ENCODE measurements around the gene CCT8L2. TPM values are rescaled to one million over a fixed set of nuclear protein-coding genes. Genes with fewer than 3 reads are reported as not detected.
"Not testable (repeated sequence)": the region's sequence is repeated elsewhere in the genome, so short reads cannot be mapped to it uniquely, and the experiment has no call there.

The CCT8L2 gene
- total RNA-seq, 2 donors from 2014 or later: not detected

- Mint-ChIP-seq H3K4me3 (peak overlapping the region; percentile 61), H3K27me3 (peaks cover 22 to 24% of the 10 kb centered on the region in 2 donors)
- H3K4me1 Mint-ChIP-seq (ENCODE audit: low read depth in 2 of 2); H3K27ac Mint-ChIP-seq; DNase-seq (ENCODE audit: low spot score); ATAC-seq; H3K9me3 Mint-ChIP-seq; H3K36me3 Mint-ChIP-seq: not testable (repeated sequence)
Measured at GRCh38 chr22:16602728-16603447, 10.3 kb upstream of the CCT8L2 start.

- H3K9me3 Mint-ChIP-seq; H3K36me3 Mint-ChIP-seq; H3K4me3 Mint-ChIP-seq; ATAC-seq; DNase-seq (ENCODE audit: low spot score); H3K4me1 Mint-ChIP-seq (ENCODE audit: low read depth in 2 of 2); H3K27ac Mint-ChIP-seq: not testable (repeated sequence)
- H3K27me3 Mint-ChIP-seq: peaks cover 22 to 24% of the 10 kb centered on the region in 2 donors
Measured at GRCh38 chr22:16602224-16602727, 9.7 kb upstream of the CCT8L2 start.

GRCh38 chr22:16601437-16602223, 9.0 kb upstream of the CCT8L2 start:
- Mint-ChIP-seq H3K36me3 (peaks cover 7% of the 10 kb centered on the region), H3K9me3 (peaks cover 3% of the 10 kb centered on the region), H3K27ac (no peak overlapping the region), H3K4me1 (ENCODE audit: low read depth in 2 of 2) (peaks cover 0 to 6% of the 10 kb centered on the region in 2 donors), H3K27me3 (peaks cover 19 to 24% of the 10 kb centered on the region in 2 donors), H3K4me3 (no peak overlapping the region)
- ATAC-seq: peak in 1 of 2 donors; percentile 51
- no peak for DNase-seq (ENCODE audit: low spot score)

- peaks cover 21 to 24% of the 10 kb centered on the region in 2 donors for H3K27me3 Mint-ChIP-seq
- H3K9me3 Mint-ChIP-seq; H3K36me3 Mint-ChIP-seq; H3K4me1 Mint-ChIP-seq (ENCODE audit: low read depth in 2 of 2); DNase-seq (ENCODE audit: low spot score); H3K27ac Mint-ChIP-seq: not testable (repeated sequence)
- peak; percentile 64 to 69 for ATAC-seq
- peak overlapping the region; percentile 27 for H3K4me3 Mint-ChIP-seq
Measured at GRCh38 chr22:16600644-16601436, 8.2 kb upstream of the CCT8L2 start.

- not testable (repeated sequence) for ATAC-seq, H3K36me3 Mint-ChIP-seq
Measured at GRCh38 chr22:16599648-16600047, 7.0 kb upstream of the CCT8L2 start.

GRCh38 chr22:16595251-16595650, 2.6 kb upstream of the CCT8L2 start:
- not testable (repeated sequence) for H3K4me3 Mint-ChIP-seq; H3K9me3 Mint-ChIP-seq; DNase-seq (ENCODE audit: low spot score); H3K36me3 Mint-ChIP-seq; ATAC-seq; H3K4me1 Mint-ChIP-seq (ENCODE audit: low read depth in 2 of 2); H3K27ac Mint-ChIP-seq
- peaks cover 10 to 13% of the 10 kb centered on the region in 2 donors for H3K27me3 Mint-ChIP-seq

More at GRCh38 chr22:16599648-16600047, 7.0 kb upstream of the CCT8L2 start:
- H3K27me3 Mint-ChIP-seq: peaks cover 24 to 25% of the 10 kb centered on the region in 2 donors
- not testable (repeated sequence) for H3K9me3 Mint-ChIP-seq; H3K4me1 Mint-ChIP-seq (ENCODE audit: low read depth in 2 of 2); H3K27ac Mint-ChIP-seq; DNase-seq (ENCODE audit: low spot score); H3K4me3 Mint-ChIP-seq

GRCh38 chr22:16594026-16594425, 1.4 kb upstream of the CCT8L2 start:
- no peaks in the 10 kb centered on the region for H3K9me3 Mint-ChIP-seq
- no peaks in the 10 kb centered on the region for H3K36me3 Mint-ChIP-seq
- H3K27me3 Mint-ChIP-seq: peaks cover 0 to 7% of the 10 kb centered on the region in 2 donors
- H3K4me1 Mint-ChIP-seq (ENCODE audit: low read depth in 2 of 2): no peaks in the 10 kb centered on the region
- DNase-seq (ENCODE audit: low spot score) (no peak), ATAC-seq (no peak)
- H3K4me3 Mint-ChIP-seq: no peak overlapping the region
- H3K27ac Mint-ChIP-seq: no peak overlapping the region

GRCh38 chr22:16592231-16592630, 379 bp downstream of the CCT8L2 start:
- ATAC-seq; H3K4me3 Mint-ChIP-seq; H3K27me3 Mint-ChIP-seq; H3K27ac Mint-ChIP-seq; H3K36me3 Mint-ChIP-seq; H3K4me1 Mint-ChIP-seq (ENCODE audit: low read depth in 2 of 2); DNase-seq (ENCODE audit: low spot score); H3K9me3 Mint-ChIP-seq: not testable (repeated sequence)

GRCh38 chr22:16591136-16591535, 1.5 kb downstream of the CCT8L2 start:
- H3K27ac Mint-ChIP-seq; H3K36me3 Mint-ChIP-seq; H3K9me3 Mint-ChIP-seq; ATAC-seq; H3K4me1 Mint-ChIP-seq (ENCODE audit: low read depth in 2 of 2); H3K27me3 Mint-ChIP-seq; H3K4me3 Mint-ChIP-seq; DNase-seq (ENCODE audit: low spot score): not testable (repeated sequence)

GRCh38 chr22:16586991-16587390, 5.6 kb downstream of the CCT8L2 start:
- Mint-ChIP-seq H3K36me3 (no peaks in the 10 kb centered on the region), H3K4me3 (no peak overlapping the region), H3K9me3 (no peaks in the 10 kb centered on the region), H3K4me1 (ENCODE audit: low read depth in 2 of 2) (no peaks in the 10 kb centered on the region), H3K27me3 (no peaks in the 10 kb centered on the region), H3K27ac (no peak overlapping the region)
- ATAC-seq (no peak), DNase-seq (ENCODE audit: low spot score) (no peak)

GRCh38 chr22:16586170-16586569, 6.4 kb downstream of the CCT8L2 start:
- ATAC-seq (no peak), DNase-seq (ENCODE audit: low spot score) (no peak)
- H3K27ac Mint-ChIP-seq: no peak overlapping the region
- no peak overlapping the region for H3K4me3 Mint-ChIP-seq
- no peaks in the 10 kb centered on the region for H3K36me3 Mint-ChIP-seq
- no peaks in the 10 kb centered on the region for H3K27me3 Mint-ChIP-seq
- H3K9me3 Mint-ChIP-seq: no peaks in the 10 kb centered on the region
- no peaks in the 10 kb centered on the region for H3K4me1 Mint-ChIP-seq (ENCODE audit: low read depth in 2 of 2)

GRCh38 chr22:16580872-16581271, 11.7 kb downstream of the CCT8L2 start:
- H3K4me3 Mint-ChIP-seq; ATAC-seq; H3K27ac Mint-ChIP-seq; H3K36me3 Mint-ChIP-seq; H3K4me1 Mint-ChIP-seq (ENCODE audit: low read depth in 2 of 2); H3K27me3 Mint-ChIP-seq; DNase-seq (ENCODE audit: low spot score); H3K9me3 Mint-ChIP-seq: not testable (repeated sequence)

- H3K27me3 Mint-ChIP-seq; H3K4me3 Mint-ChIP-seq; DNase-seq (ENCODE audit: low spot score); H3K4me1 Mint-ChIP-seq (ENCODE audit: low read depth in 2 of 2); H3K9me3 Mint-ChIP-seq; ATAC-seq; H3K27ac Mint-ChIP-seq; H3K36me3 Mint-ChIP-seq: not testable (repeated sequence)
Measured at GRCh38 chr22:16569240-16569834, 23.3 kb downstream of the CCT8L2 start.

Measured in natural killer cell treated with Interleukin-12 subunit alpha and Interleukin-12 subunit beta and Interleukin-15 and Interleukin-18, amount 100 ng/mL, for 72 hours (primary cell).